Osteocyte (in vitro differentiated cells): ENCODE results near the gene MAN1A1. TPM values are rescaled to one million over a fixed set of nuclear protein-coding genes. Genes with fewer than 3 reads are reported as not detected.

Experiments
- DNase-seq: peaks from one replicate; pipeline ENCODE4 v3.0.0; 2021; ENCODE audit warnings: mixed read lengths; ENCODE audit not compliant: unreplicated experiment; ENCODE audit errors: extremely low spot score
- H3K27ac Mint-ChIP-seq: one replicate; pipeline ENCODE4 v1.8.0; 2021; ENCODE audit warnings: mild to moderate bottlenecking, mixed read lengths; ENCODE audit not compliant: unreplicated experiment
- H3K27me3 Mint-ChIP-seq: one replicate; pipeline ENCODE4 v1.8.0; 2021; ENCODE audit warnings: mixed read lengths; ENCODE audit not compliant: unreplicated experiment
- H3K36me3 Mint-ChIP-seq: one replicate; pipeline ENCODE4 v1.8.0; 2021; ENCODE audit warnings: mixed read lengths; ENCODE audit not compliant: unreplicated experiment
- H3K4me1 Mint-ChIP-seq: one replicate; pipeline ENCODE4 v1.8.0; 2021; ENCODE audit warnings: mixed read lengths; ENCODE audit not compliant: unreplicated experiment
- H3K4me3 Mint-ChIP-seq: one replicate; pipeline ENCODE4 v1.8.0; 2021; ENCODE audit warnings: mild to moderate bottlenecking, moderate library complexity, mixed read lengths; ENCODE audit not compliant: unreplicated experiment
- H3K9me3 Mint-ChIP-seq: one replicate; pipeline ENCODE4 v1.8.0; 2021; ENCODE audit warnings: mixed read lengths; ENCODE audit not compliant: unreplicated experiment
- CTCF ChIP-seq: fragments of 200-600 bp; sonication (generic); IDR thresholded peaks from 2 replicates; pipeline ENCODE4 v1.5.0; 2021; ENCODE audit warnings: antibody characterized with exemption, mild to moderate bottlenecking, moderate library complexity
- total RNA-seq: library from RNA; stranded (reverse); gene quantifications from 2 replicates; pipeline ENCODE4 v1.2.1, GENCODE V29; 2021

The MAN1A1 gene
- total RNA-seq, 1 donor from 2014 or later: 7.0 TPM

GRCh38 chr6:119257726-119258125 lies 91.8 kb downstream of the MAN1A1 start:
- DNase-seq: no peak
- Mint-ChIP-seq H3K4me1 (peaks cover 5% of the 10 kb centered on the region), H3K36me3 (no peaks in the 10 kb centered on the region), H3K27ac (no peak overlapping the region), H3K4me3 (no peak overlapping the region), H3K27me3 (peaks cover 2% of the 10 kb centered on the region), H3K9me3 (no peaks in the 10 kb centered on the region)
- no peak for TF ChIP-seq CTCF

- peaks cover 2% of the 10 kb centered on the region for H3K27me3 Mint-ChIP-seq
- H3K4me1 Mint-ChIP-seq: peaks cover 5% of the 10 kb centered on the region
- DNase-seq: no peak
- TF ChIP-seq CTCF: no peak
- H3K27ac Mint-ChIP-seq: no peak overlapping the region
- H3K36me3 Mint-ChIP-seq: no peaks in the 10 kb centered on the region
- H3K4me3 Mint-ChIP-seq: no peak overlapping the region
- no peaks in the 10 kb centered on the region for H3K9me3 Mint-ChIP-seq
These were observed 92.5 kb downstream of the MAN1A1 start for GRCh38 chr6:119256978-119257462.

- Mint-ChIP-seq H3K4me1 (peaks cover under 1% of the 10 kb centered on the region), H3K36me3 (no peaks in the 10 kb centered on the region), H3K27me3 (peaks cover 2% of the 10 kb centered on the region), H3K9me3 (no peaks in the 10 kb centered on the region), H3K4me3 (no peak overlapping the region), H3K27ac (no peak overlapping the region)
- no peak for DNase-seq
- TF ChIP-seq CTCF: no peak
These were observed 93.2 kb downstream of the MAN1A1 start for GRCh38 chr6:119256392-119256791.

GRCh38 chr6:119255492-119255891 lies 94.1 kb downstream of the MAN1A1 start:
- TF ChIP-seq CTCF: no peak
- Mint-ChIP-seq H3K9me3 (no peaks in the 10 kb centered on the region), H3K27ac (no peak overlapping the region), H3K36me3 (no peaks in the 10 kb centered on the region), H3K4me1 (no peaks in the 10 kb centered on the region), H3K4me3 (no peak overlapping the region), H3K27me3 (peaks cover 2% of the 10 kb centered on the region)
- no peak for DNase-seq

- Mint-ChIP-seq H3K27me3 (peaks cover 2% of the 10 kb centered on the region), H3K4me3 (no peak overlapping the region), H3K9me3 (no peaks in the 10 kb centered on the region), H3K36me3 (no peaks in the 10 kb centered on the region), H3K4me1 (no peaks in the 10 kb centered on the region), H3K27ac (no peak overlapping the region)
- no peak for DNase-seq
- TF ChIP-seq CTCF: no peak
These were observed 99.5 kb downstream of the MAN1A1 start for GRCh38 chr6:119250036-119250435.
